UCSD-AML1 (cell line): ENCODE results near the gene IFNA5.

Experiments used
- DNase-seq: peaks from one replicate; lab custom pipeline; 2025; ENCODE audit not compliant: unreplicated experiment; lab: John Stamatoyannopoulos, UW

The IFNA5 gene

GRCh38 chr9:21294904-21295538 is 10.1 kb downstream of the IFNA5 start:
- DNase-seq, result no peak

- DNase-seq, result no peak
Measured at GRCh38 chr9:21294364-21294774, 10.7 kb downstream of the IFNA5 start.

- no peak for DNase-seq
Measured at GRCh38 chr9:21289848-21290247, 15.3 kb downstream of the IFNA5 start.

GRCh38 chr9:21287280-21287679 is 17.8 kb downstream of the IFNA5 start:
- DNase-seq, result no peak

GRCh38 chr9:21286659-21287058 is 18.5 kb downstream of the IFNA5 start:
- no peak for DNase-seq

GRCh38 chr9:21286099-21286498 is 19.0 kb downstream of the IFNA5 start:
- DNase-seq, result no peak

- DNase-seq, result no peak
Measured at GRCh38 chr9:21281275-21281674, 23.8 kb downstream of the IFNA5 start.

- no peak for DNase-seq
Measured at GRCh38 chr9:21268347-21268657, 36.8 kb downstream of the IFNA5 start.

- no peak for DNase-seq
Measured at GRCh38 chr9:21267485-21268346, 37.4 kb downstream of the IFNA5 start.

GRCh38 chr9:21266733-21267484 is 38.2 kb downstream of the IFNA5 start:
- DNase-seq, result no peak

- no peak for DNase-seq
Measured at GRCh38 chr9:21265421-21266189, 39.5 kb downstream of the IFNA5 start.

- DNase-seq, result no peak
Measured at GRCh38 chr9:21255538-21256212, 49.4 kb downstream of the IFNA5 start.
